IPS-18a (cell line): ENCODE results near the gene MACROH2A1.
A peak's percentile ranks its signal among the peaks of the same experiment; 100 is the strongest.

Experiments used
- H3K27ac ChIP-seq: one replicate; pipeline ENCODE4 v1.5.1; 2013; ENCODE audit warnings: low read length
- H3K27me3 ChIP-seq: one replicate; pipeline ENCODE4 v1.6.1; 2013; ENCODE audit warnings: mild to moderate bottlenecking, low read length; ENCODE audit not compliant: control insufficient read depth, insufficient read depth
- H3K36me3 ChIP-seq: one replicate; pipeline ENCODE4 v1.6.1; 2013; ENCODE audit warnings: low read depth, low read length; ENCODE audit not compliant: control insufficient read depth
- H3K4me1 ChIP-seq: one replicate; pipeline ENCODE4 v1.6.1; 2013; ENCODE audit warnings: low read depth, low read length; ENCODE audit not compliant: control insufficient read depth
- H3K4me3 ChIP-seq: one replicate; pipeline ENCODE4 v1.5.1; 2013; ENCODE audit warnings: low read length
- H3K9ac ChIP-seq: one replicate; pipeline ENCODE4 v1.6.1; 2013; ENCODE audit warnings: mild to moderate bottlenecking, low read length, moderate library complexity
- H3K9me3 ChIP-seq: one replicate; pipeline ENCODE4 v1.6.1; 2013; ENCODE audit warnings: low read depth, low read length; ENCODE audit not compliant: control insufficient read depth

The MACROH2A1 gene

GRCh38 chr5:135405082-135405481, 6.1 kb upstream of the MACROH2A1 start:
- Histone ChIP-seq H3K9me3 (no peaks in the 10 kb centered on the region), H3K36me3 (no peaks in the 10 kb centered on the region), H3K27me3 (peaks cover 34% of the 10 kb centered on the region), H3K4me3 (no peak overlapping the region), H3K9ac (no peak overlapping the region), H3K4me1 (peaks cover 16% of the 10 kb centered on the region), H3K27ac (no peak overlapping the region)

GRCh38 chr5:135402031-135402430, 3.0 kb upstream of the MACROH2A1 start:
- H3K27ac ChIP-seq, result no peak overlapping the region
- H3K9ac ChIP-seq, result no peak overlapping the region
- H3K36me3 ChIP-seq, result no peaks in the 10 kb centered on the region
- H3K27me3 ChIP-seq, result peaks cover 40% of the 10 kb centered on the region
- H3K9me3 ChIP-seq, result no peaks in the 10 kb centered on the region
- H3K4me3 ChIP-seq, result no peak overlapping the region
- H3K4me1 ChIP-seq, result peaks cover 30% of the 10 kb centered on the region

- H3K9me3 ChIP-seq, result no peaks in the 10 kb centered on the region
- H3K4me3 ChIP-seq, result peak overlapping the region; percentile 72
- no peak overlapping the region for H3K9ac ChIP-seq
- peaks cover 35% of the 10 kb centered on the region for H3K4me1 ChIP-seq
- H3K36me3 ChIP-seq, result no peaks in the 10 kb centered on the region
- H3K27me3 ChIP-seq, result peaks cover 52% of the 10 kb centered on the region
- no peak overlapping the region for H3K27ac ChIP-seq
Observed at GRCh38 chr5:135400866-135401265, 1.8 kb upstream of the MACROH2A1 start.

- H3K36me3 ChIP-seq, result no peaks in the 10 kb centered on the region
- no peaks in the 10 kb centered on the region for H3K9me3 ChIP-seq
- peak overlapping the region; percentile 72 for H3K4me3 ChIP-seq
- peaks cover 35% of the 10 kb centered on the region for H3K4me1 ChIP-seq
- peaks cover 55% of the 10 kb centered on the region for H3K27me3 ChIP-seq
- H3K9ac ChIP-seq, result peak overlapping the region; percentile 71
- no peak overlapping the region for H3K27ac ChIP-seq
Observed at GRCh38 chr5:135399794-135400542, 937 bp upstream of the MACROH2A1 start.

GRCh38 chr5:135398160-135398854, 724 bp downstream of the MACROH2A1 start:
- H3K9ac ChIP-seq, result peak overlapping the region; percentile 71
- H3K27me3 ChIP-seq, result peaks cover 53% of the 10 kb centered on the region
- H3K4me1 ChIP-seq, result peaks cover 31% of the 10 kb centered on the region
- no peaks in the 10 kb centered on the region for H3K9me3 ChIP-seq
- H3K36me3 ChIP-seq, result no peaks in the 10 kb centered on the region
- H3K27ac ChIP-seq, result no peak overlapping the region
- peak overlapping the region; percentile 72 for H3K4me3 ChIP-seq

- peaks cover 41% of the 10 kb centered on the region for H3K27me3 ChIP-seq
- no peak overlapping the region for H3K9ac ChIP-seq
- no peak overlapping the region for H3K27ac ChIP-seq
- H3K36me3 ChIP-seq, result peaks cover 3% of the 10 kb centered on the region
- H3K9me3 ChIP-seq, result no peaks in the 10 kb centered on the region
- peaks cover 31% of the 10 kb centered on the region for H3K4me1 ChIP-seq
- peak overlapping the region; percentile 72 for H3K4me3 ChIP-seq
Observed at GRCh38 chr5:135397084-135397483, 1.9 kb downstream of the MACROH2A1 start.

- Histone ChIP-seq H3K27me3 (peaks cover 36% of the 10 kb centered on the region), H3K4me1 (peaks cover 31% of the 10 kb centered on the region), H3K27ac (no peak overlapping the region), H3K9me3 (no peaks in the 10 kb centered on the region), H3K36me3 (peaks cover 3% of the 10 kb centered on the region), H3K4me3 (no peak overlapping the region), H3K9ac (no peak overlapping the region)
Observed at GRCh38 chr5:135396459-135397055, 2.5 kb downstream of the MACROH2A1 start.

GRCh38 chr5:135395866-135396265, 3.2 kb downstream of the MACROH2A1 start:
- Histone ChIP-seq H3K36me3 (peaks cover 3% of the 10 kb centered on the region), H3K9ac (no peak overlapping the region), H3K4me3 (no peak overlapping the region), H3K4me1 (peaks cover 27% of the 10 kb centered on the region), H3K27me3 (peaks cover 29% of the 10 kb centered on the region), H3K9me3 (no peaks in the 10 kb centered on the region), H3K27ac (no peak overlapping the region)

GRCh38 chr5:135395451-135395850, 3.6 kb downstream of the MACROH2A1 start:
- Histone ChIP-seq H3K27ac (no peak overlapping the region), H3K36me3 (peaks cover 3% of the 10 kb centered on the region), H3K27me3 (peaks cover 25% of the 10 kb centered on the region), H3K4me1 (peaks cover 23% of the 10 kb centered on the region), H3K9ac (no peak overlapping the region), H3K9me3 (no peaks in the 10 kb centered on the region), H3K4me3 (no peak overlapping the region)

GRCh38 chr5:135394095-135394494, 4.9 kb downstream of the MACROH2A1 start:
- no peak overlapping the region for H3K27ac ChIP-seq
- peaks cover 15% of the 10 kb centered on the region for H3K4me1 ChIP-seq
- H3K9ac ChIP-seq, result no peak overlapping the region
- H3K27me3 ChIP-seq, result peaks cover 21% of the 10 kb centered on the region
- no peaks in the 10 kb centered on the region for H3K9me3 ChIP-seq
- no peak overlapping the region for H3K4me3 ChIP-seq
- peaks cover 4% of the 10 kb centered on the region for H3K36me3 ChIP-seq

- H3K9me3 ChIP-seq, result no peaks in the 10 kb centered on the region
- H3K9ac ChIP-seq, result no peak overlapping the region
- no peak overlapping the region for H3K4me3 ChIP-seq
- H3K27me3 ChIP-seq, result peaks cover 21% of the 10 kb centered on the region
- peaks cover 8% of the 10 kb centered on the region for H3K36me3 ChIP-seq
- H3K4me1 ChIP-seq, result peaks cover 15% of the 10 kb centered on the region
- H3K27ac ChIP-seq, result no peak overlapping the region
Observed at GRCh38 chr5:135393691-135394090, 5.3 kb downstream of the MACROH2A1 start.
